Astrocyte of the hippocampus (primary cell): ENCODE data around the gene F8.
"Not testable (repeated sequence)": the region's sequence is repeated elsewhere in the genome, so short reads cannot be mapped to it uniquely, and the experiment has no call there.

ENCODE experiments used
- DNase-seq: peaks from one replicate; pipeline ENCODE4 v3.0.0; 2011; ENCODE audit warnings: low read depth, low spot score

The F8 gene

GRCh38 chrX:154885057-154885456 lies 137.5 kb downstream of the F8 start:
- DNase-seq: not testable (repeated sequence)

GRCh38 chrX:154884069-154884468 lies 138.5 kb downstream of the F8 start:
- not testable (repeated sequence) for DNase-seq

- DNase-seq: no peak
These were observed 149.2 kb downstream of the F8 start for GRCh38 chrX:154873329-154873728.

DNA sequence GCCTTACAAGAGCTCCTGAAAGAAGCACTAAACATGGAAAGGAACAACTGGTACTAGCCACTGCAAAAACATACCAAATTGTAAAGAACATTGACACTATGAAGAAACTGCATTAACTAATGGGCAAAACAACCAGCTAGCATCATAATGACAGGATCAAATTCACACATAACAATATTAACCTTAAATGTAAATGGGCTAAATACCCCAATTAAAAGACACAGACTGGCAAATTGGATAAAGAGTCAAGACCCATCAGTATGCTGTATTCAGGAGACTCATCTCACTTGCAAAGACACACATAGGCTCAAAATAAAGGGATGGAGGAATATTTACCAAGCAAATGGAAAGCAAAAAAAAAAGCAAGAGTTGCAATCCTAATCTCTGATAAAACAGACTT lies 154.0 kb downstream of the F8 start:
- DNase-seq: not testable (repeated sequence)

DNA sequence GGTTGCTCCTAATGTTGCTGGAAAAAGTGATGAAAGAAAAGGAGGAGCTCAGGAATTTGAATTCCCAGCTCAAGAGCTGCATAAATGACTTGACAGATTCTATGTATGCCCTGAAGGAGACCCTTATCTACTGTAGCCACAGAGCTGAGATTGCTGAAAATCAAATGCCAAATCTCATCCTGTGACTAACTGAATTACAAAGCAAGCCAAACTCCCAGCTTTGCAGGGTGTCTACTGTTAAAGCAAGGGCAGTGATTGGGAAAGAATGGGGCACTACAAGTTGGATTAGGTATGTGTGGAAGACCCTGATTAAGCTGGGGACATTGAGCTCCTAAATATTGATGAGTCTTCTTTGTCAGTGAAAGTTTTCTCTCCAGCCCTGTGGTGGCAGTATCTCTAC lies 167.3 kb downstream of the F8 start:
- DNase-seq: no peak

DNA sequence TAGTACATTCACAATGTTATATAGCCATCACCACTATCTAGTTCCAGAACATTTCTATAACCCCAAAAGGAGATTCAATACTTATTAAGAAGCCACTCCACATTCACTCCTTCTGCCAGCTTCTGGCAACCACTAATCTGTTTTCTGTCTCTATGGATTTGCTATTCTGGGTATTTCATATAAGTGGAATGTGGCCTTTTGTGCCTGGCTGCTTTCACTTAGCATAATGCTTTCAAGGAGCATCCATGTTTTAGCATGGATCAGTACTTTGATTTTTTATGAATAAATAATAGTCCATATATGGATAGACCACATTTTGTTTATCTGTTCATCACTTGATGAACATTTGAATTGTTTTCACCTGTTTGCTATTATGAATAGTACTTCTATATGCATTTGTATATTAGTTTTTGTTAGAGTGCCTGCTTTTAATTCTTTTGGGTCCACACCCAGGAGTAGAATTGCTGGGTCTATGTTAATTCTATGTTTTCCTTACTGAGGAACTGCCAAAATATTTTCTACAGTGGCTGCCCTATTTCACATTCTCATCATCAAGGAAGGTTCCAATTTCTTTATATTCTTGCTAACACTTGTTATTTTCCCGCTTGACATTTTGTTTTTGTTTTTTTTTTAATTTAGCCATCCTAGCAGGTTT lies 171.4 kb downstream of the F8 start:
- DNase-seq: no peak

DNA sequence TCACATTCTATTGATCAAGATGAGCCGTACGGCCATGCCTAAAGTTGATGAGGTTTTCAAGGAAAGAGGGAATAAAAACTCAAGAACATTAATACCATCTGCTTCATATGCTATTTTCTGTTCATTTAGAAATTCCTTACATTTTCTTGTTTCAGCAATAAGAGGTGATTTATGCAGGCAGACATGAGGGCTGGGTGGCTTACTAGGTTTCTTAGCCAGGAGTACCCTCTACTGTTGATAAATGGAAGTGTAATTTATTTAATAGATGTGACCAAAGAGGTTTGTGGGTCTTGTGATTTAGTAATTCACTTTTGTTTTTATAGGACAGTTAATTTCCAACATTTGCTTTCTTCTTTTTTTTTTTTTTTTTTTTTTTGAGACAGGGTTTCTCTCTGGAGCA lies 181.7 kb downstream of the F8 start:
- peak; percentile 52 for DNase-seq

GRCh38 chrX:154836163-154836562 lies 186.4 kb downstream of the F8 start:
- DNase-seq: no peak

GRCh38 chrX:154834562-154834961 lies 188.0 kb downstream of the F8 start, which contains the start of gene SMIM9:
TSS of gene SMIM9 (minus strand) at chrX:154834662. CDS start at chrX:154830856, 3,806 bp downstream.
- no peak for DNase-seq

DNA sequence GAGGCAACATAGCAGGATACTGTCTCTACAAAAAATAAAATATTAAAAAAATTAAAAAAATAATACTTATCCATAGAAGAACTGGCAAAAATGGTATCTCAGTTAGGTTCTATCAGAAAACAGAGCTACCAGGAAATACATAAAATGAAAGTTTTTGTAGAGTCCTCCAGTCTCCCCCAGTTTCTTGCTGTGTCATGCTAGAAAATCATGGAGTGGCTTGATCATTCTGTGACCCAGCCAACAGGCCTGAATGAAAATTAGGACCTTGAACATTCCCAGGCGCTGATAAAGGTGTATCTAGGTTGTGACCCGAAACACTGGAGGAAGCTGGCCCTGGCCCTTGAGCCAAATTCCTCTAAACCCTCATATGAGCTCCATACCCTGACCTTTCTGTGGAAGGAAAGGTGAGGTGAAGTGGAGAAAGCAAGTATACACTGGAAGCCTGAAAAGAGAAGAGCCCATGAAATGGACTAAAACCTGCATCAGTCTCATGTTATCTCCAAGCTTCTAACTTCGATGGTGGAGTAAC lies 188.7 kb downstream of the F8 start:
- DNase-seq: no peak

DNA sequence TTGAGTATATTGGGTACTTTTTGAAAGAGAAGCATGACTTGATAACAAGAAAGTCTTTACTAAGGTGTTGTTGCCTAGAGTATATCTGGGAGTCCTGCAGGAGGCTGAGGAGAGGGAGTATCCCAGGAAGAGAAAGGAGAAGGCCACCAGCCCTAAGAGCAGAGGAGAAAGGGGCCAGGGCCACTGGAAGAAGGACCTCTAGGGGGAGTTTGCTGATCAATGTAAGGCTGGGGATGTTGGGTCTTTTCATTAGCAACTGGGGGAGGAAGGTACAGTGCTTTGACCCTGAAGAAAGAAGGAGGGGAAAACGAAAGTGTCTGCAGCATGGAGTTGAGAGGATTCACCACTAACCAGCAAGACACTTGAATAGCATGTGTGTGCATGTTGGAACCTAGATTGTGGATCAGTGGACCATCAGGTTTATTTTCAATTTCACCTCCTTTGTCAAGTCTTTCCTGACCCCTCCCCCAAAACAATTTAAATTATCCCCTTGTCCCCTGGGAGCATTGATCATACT lies 192.5 kb downstream of the F8 start:
- DNase-seq: no peak

- no peak for DNase-seq
These were observed 193.4 kb downstream of the F8 start for GRCh38 chrX:154829134-154829533.

GRCh38 chrX:154828016-154828408 lies 194.5 kb downstream of the F8 start:
- DNase-seq: no peak

GRCh38 chrX:154827194-154828015 lies 195.1 kb downstream of the F8 start:
- no peak for DNase-seq

DNA sequence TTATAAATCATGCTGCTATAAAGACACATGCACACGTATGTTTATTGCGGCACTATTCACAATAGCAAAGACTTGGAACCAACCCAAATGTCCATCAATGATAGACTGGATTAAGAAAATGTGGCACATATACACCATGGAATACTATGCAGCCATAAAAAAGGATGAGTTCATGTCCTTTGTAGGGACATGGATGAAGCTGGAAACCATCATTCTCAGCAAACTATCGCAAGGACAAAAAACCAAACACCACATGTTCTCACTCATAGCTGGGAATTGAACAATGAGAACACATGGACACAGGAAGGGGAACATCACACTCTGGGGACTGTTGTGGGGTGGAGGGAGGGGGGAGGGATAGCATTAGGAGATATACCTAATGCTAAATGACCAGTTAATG lies 196.9 kb downstream of the F8 start:
- DNase-seq: not testable (repeated sequence)

GRCh38 chrX:154824638-154825037 lies 197.9 kb downstream of the F8 start:
- no peak for DNase-seq

DNA sequence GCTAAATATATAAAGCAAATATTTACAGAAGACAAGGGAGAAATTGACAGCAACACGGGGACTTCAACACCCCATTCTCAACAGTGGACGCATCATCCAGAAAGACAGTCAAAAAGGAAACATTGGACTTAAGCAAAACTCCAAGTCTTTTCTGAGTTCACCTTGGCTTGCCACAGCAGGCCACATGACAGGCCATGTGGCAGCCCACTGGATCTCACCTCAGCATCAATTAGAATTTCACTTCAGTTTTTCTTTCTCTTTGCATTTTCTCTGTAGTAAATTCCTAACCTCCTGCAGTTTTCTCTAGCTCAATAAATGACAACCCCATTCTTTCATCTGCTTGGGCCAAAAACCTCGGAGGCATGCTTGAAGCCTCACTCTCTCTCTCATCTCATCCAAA lies 200.5 kb downstream of the F8 start:
- no peak for DNase-seq

DNA sequence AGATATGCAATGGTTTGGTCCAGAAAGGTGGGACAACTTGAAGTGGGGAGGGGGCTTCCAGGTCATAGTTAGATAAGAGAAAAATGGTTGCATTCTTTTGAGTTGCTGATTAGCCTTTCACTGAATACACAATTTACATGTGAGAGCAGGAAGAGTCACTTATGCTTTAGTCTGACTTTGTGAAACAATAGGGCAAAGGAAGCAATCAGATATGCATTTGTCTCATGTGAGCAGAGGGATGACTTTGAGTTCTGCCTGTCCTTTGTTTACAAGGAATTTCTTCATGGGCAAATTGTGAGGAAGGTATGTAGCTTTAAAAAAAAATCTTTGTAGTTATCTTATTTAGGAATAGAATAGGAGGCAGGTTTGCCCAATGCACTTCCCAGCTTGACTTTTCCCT lies 201.0 kb downstream of the F8 start:
- no peak for DNase-seq

DNA sequence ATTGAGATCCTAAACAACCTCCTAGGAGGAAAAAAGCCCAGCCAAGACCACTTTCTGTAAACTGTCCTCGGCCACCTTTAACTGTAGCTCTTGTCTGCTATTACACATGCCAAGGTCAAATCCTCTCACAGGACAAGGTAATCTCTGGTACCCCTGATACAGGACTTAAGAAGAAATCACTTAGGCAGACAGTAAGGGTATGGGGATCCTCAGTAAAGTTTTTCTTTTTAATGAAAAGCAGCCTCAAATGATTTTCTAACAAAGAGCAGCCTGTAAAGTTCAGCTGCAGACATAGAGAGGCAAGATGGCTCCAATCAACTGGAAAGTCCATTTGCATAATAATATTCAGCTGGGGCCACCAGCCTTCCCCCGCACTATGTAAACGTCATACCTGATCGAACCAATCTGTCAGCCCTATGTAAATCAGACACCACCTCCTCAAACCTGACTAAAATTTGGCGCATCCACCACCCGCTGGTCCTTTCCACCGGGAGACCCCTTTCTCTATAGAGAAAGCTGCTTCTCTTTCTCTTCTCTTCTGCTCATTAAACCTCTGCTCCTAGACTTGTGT lies 202.7 kb downstream of the F8 start:
- no peak for DNase-seq

- no peak for DNase-seq
These were observed 203.4 kb downstream of the F8 start for GRCh38 chrX:154818916-154819770.

DNA sequence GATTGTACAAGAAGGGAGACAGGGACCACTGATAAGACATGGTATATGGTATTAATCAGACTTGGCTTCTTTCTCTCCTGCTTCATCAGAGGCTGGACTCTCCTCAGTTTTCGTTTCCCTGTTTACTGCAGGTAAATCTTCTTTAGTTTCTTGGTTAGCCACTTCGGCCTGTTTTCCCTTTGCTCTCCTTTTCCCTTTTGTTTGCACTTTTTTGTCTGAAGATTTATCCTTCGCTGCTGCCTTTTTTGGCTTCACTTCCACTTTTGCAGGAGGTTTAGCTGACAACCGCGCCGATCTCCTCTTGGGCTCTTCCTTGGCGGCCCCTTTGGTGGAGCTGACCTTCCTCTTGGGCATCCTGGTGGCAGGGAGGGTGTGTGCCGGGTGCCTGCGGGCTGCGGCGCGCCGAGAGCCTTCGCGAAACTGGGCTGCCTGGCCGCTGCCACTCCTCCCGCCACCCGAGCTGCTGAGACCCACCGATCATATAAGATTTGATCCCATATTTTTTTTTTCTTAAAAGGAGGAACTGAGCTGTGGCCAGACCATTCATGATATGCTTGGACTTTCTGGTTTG lies 205.4 kb downstream of the F8 start:
- DNase-seq: not testable (repeated sequence)
